ENCODE data around the gene BCL2L1. TPM values are rescaled to one million over a fixed set of nuclear protein-coding genes. Genes with fewer than 3 reads are reported as not detected.

BCL2L1 gene
- total RNA-seq (38.1 TPM), polyA plus RNA-seq (10 to 100 TPM; 15.5 to 19.6 (median 17.3) TPM)

DNA sequence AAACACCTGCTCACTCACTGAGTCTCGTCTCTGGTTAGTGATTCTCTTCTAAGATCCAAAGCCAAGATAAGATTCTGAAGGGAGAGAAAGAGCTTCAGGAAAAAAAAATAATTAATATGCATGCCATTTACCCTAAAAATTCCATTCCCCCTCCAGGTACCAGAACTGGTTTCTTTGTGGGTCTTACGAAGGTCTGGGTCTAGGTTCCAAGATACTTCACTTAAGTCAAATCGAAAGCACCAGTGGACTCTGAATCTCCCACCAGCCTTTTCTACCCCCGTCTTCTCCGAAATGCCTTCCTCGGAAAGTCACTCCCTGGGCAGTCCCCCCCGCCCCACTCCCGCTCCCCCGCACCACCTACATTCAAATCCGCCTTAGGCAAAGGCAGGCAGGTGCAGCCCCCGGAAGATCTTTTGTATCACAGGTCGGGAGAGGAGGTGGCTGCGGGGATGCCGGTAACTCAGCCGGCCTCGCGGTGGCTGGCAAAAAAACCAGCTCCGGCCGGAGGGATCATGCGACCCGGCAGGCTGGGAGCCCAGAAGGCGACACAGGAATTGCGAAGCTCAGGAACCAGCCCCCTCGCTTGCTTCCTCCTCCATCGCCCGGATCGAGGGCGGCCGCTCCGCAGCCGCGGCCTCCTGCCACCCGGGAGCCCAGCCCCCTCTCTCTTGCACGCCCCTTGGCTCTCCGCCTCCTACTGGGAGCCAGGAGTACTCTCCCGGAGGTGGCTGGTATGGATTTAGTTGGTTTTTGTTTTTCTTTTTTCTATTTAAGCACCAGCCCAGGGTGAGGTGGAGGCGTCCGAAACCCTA is at the start of gene BCL2L1:
Gene BCL2L1, minus strand, starts transcription at position 612 of the 812 bp plus-strand sequence. CDS start 650 bp downstream, outside the sequence.
- Histone ChIP-seq H3K27me3 (ENCODE audit: control insufficient read depth, insufficient read depth, low read length) (no peaks in the 10 kb centered on the region), H3K4me1 (ENCODE audit: control insufficient read depth, insufficient read depth, low read length, poor library complexity, severe bottlenecking) (peaks cover 53% of the 10 kb centered on the region), H3K27ac (ENCODE audit: insufficient read depth, low read length, poor library complexity, severe bottlenecking) (peak within 1 kb of the TSS; percentile 95), H3K36me3 (ENCODE audit: control insufficient read depth, insufficient read depth, low read length) (no peaks in the 10 kb centered on the region), H3K4me3 (ENCODE audit: low read depth, low read length) (peak within 1 kb of the TSS; percentile 96), H3K9me3 (ENCODE audit: control insufficient read depth in 2 of 2, low read length in 2 of 2) (no peaks in the 10 kb centered on the region)
- DNase-seq (peak; percentile 54 to 92 (median 60)), ATAC-seq (ENCODE audit: low read depth in 2 of 2) (peak in 1 of 2 donors; percentile 11)
- peak within 1 kb of the TSS; percentile 88 to 97 (median 93) for H3K27ac Mint-ChIP-seq
- peaks cover 16 to 49% (median 33%) of the 10 kb centered on the region in 4 donors for H3K4me1 Mint-ChIP-seq
- H3K9me3 Mint-ChIP-seq, result no peaks in the 10 kb centered on the region
- H3K36me3 Mint-ChIP-seq, result peaks cover 13% of the 10 kb centered on the region
- no peaks in the 10 kb centered on the region for H3K27me3 Mint-ChIP-seq
- H3K4me3 Mint-ChIP-seq, result peak within 1 kb of the TSS; percentile 79 to 97 (median 96)

DNA sequence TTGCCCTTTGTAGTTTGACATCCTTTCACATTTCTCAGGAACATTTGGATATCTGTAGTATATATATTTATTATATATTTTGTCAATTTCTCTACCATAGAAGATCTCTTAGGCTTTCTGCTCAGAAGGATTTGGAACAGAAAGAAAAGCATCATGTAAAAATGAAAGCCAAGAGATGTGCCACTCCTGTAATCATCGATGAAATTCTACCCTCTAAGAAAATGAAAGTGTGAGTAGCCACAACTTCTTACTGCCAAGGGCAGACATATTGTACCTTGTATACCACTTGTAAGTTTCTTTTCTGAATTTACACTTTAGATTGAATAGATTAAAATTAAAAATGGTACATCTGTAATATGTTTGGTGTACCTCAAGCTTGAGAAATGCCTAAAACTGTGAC is 47.6 kb upstream of the BCL2L1 start:
- peak overlapping the region; percentile 41 for H3K27ac ChIP-seq (ENCODE audit: insufficient read depth, low read length, poor library complexity, severe bottlenecking)
- H3K36me3 ChIP-seq (ENCODE audit: control insufficient read depth, insufficient read depth, low read length), result no peaks in the 10 kb centered on the region
- H3K36me3 Mint-ChIP-seq, result no peaks in the 10 kb centered on the region
- H3K9me3 Mint-ChIP-seq, result peaks cover 0 to 2% (median 0%) of the 10 kb centered on the region in 7 donors
- H3K4me1 Mint-ChIP-seq, result peaks cover 5 to 16% (median 11%) of the 10 kb centered on the region in 4 donors
- peaks cover 11% of the 10 kb centered on the region for H3K4me1 ChIP-seq (ENCODE audit: control insufficient read depth, insufficient read depth, low read length, poor library complexity, severe bottlenecking)
- H3K9me3 ChIP-seq (ENCODE audit: control insufficient read depth in 2 of 2, low read length in 2 of 2), result no peaks in the 10 kb centered on the region
- H3K4me3 Mint-ChIP-seq, result peak overlapping the region; percentile 28 to 89 (median 50)
- H3K27ac Mint-ChIP-seq, result peak overlapping the region; percentile 31 to 42 (median 38)
- H3K27me3 ChIP-seq (ENCODE audit: control insufficient read depth, insufficient read depth, low read length), result no peaks in the 10 kb centered on the region
- H3K4me3 ChIP-seq (ENCODE audit: low read depth, low read length), result peak overlapping the region; percentile 71
- peak; percentile 47 to 59 for ATAC-seq (ENCODE audit: low read depth in 2 of 2)
- H3K27me3 Mint-ChIP-seq, result no peaks in the 10 kb centered on the region
- DNase-seq, result peak in 2 of 3 donors; percentile 9 to 10

DNA sequence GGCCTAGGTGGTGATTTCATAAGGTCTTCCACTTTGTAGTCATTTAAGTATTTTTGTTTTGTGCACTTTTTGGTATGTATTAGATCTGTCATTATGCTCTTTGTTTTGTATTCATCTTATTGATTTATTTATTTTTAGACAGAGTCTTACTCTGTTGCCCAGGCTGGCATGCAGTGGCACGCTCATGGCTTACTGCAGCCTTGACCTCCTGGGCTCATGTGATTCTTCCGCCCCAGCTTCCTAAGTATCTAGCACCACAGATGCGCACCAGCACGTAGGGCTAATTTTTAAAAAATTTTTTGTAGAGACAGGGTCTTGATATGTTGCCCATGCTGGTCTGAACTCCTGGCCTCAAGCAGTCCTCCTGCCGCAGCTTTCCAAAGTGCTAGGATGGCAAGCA is 47.0 kb upstream of the BCL2L1 start:
- no peaks in the 10 kb centered on the region for H3K36me3 Mint-ChIP-seq
- ATAC-seq (ENCODE audit: low read depth in 2 of 2), result no peak

DNA sequence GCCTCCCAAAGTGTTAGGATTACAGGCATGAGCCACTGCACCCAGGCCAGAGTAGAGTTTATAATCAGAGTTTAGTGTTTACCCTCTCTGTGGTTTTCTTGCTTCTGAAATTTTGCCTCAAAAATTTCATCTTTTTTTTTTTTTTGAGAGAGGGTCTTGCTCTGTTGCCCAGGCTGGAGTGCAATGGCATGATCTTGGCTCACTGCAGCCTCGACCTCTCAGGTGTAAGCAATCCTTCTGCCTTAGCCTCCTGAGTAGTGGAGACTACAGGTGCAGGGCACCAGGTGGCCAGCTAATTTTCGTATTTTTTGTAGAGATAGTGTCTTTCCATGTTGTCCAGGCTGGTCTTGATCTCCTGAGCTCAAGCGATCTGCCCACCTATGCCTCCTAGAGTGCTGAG is 45.1 kb upstream of the BCL2L1 start:
- no peak for ATAC-seq (ENCODE audit: low read depth in 2 of 2)
- H3K36me3 Mint-ChIP-seq, result no peaks in the 10 kb centered on the region
- no peaks in the 10 kb centered on the region for H3K27me3 Mint-ChIP-seq
- no peak for DNase-seq
- Histone ChIP-seq H3K4me1 (ENCODE audit: control insufficient read depth, insufficient read depth, low read length, poor library complexity, severe bottlenecking) (peaks cover 11% of the 10 kb centered on the region), H3K27ac (ENCODE audit: insufficient read depth, low read length, poor library complexity, severe bottlenecking) (no peak overlapping the region), H3K4me3 (ENCODE audit: low read depth, low read length) (no peak overlapping the region), H3K36me3 (ENCODE audit: control insufficient read depth, insufficient read depth, low read length) (no peaks in the 10 kb centered on the region), H3K9me3 (ENCODE audit: control insufficient read depth in 2 of 2, low read length in 2 of 2) (no peaks in the 10 kb centered on the region), H3K27me3 (ENCODE audit: control insufficient read depth, insufficient read depth, low read length) (no peaks in the 10 kb centered on the region)
- H3K9me3 Mint-ChIP-seq, result peaks cover 0 to 2% (median 0%) of the 10 kb centered on the region in 7 donors
- H3K27ac Mint-ChIP-seq, result no peak overlapping the region
- H3K4me3 Mint-ChIP-seq, result no peak overlapping the region
- peaks cover 8 to 18% (median 13%) of the 10 kb centered on the region in 4 donors for H3K4me1 Mint-ChIP-seq

More for the DNA sequence above, 47.0 kb upstream of the BCL2L1 start:
- Histone ChIP-seq H3K4me1 (ENCODE audit: control insufficient read depth, insufficient read depth, low read length, poor library complexity, severe bottlenecking) (peaks cover 11% of the 10 kb centered on the region), H3K4me3 (ENCODE audit: low read depth, low read length) (peak overlapping the region; percentile 71), H3K27ac (ENCODE audit: insufficient read depth, low read length, poor library complexity, severe bottlenecking) (peak overlapping the region; percentile 41), H3K9me3 (ENCODE audit: control insufficient read depth in 2 of 2, low read length in 2 of 2) (no peaks in the 10 kb centered on the region), H3K36me3 (ENCODE audit: control insufficient read depth, insufficient read depth, low read length) (no peaks in the 10 kb centered on the region), H3K27me3 (ENCODE audit: control insufficient read depth, insufficient read depth, low read length) (no peaks in the 10 kb centered on the region)
- Mint-ChIP-seq H3K4me3 (peak overlapping the region in 2 of 4 donors; percentile 49 to 65), H3K4me1 (peaks cover 8 to 18% (median 11%) of the 10 kb centered on the region in 4 donors), H3K27me3 (no peaks in the 10 kb centered on the region), H3K9me3 (peaks cover 0 to 2% (median 0%) of the 10 kb centered on the region in 7 donors), H3K27ac (peak overlapping the region; percentile 31 to 86 (median 42))
- no peak for DNase-seq

DNA sequence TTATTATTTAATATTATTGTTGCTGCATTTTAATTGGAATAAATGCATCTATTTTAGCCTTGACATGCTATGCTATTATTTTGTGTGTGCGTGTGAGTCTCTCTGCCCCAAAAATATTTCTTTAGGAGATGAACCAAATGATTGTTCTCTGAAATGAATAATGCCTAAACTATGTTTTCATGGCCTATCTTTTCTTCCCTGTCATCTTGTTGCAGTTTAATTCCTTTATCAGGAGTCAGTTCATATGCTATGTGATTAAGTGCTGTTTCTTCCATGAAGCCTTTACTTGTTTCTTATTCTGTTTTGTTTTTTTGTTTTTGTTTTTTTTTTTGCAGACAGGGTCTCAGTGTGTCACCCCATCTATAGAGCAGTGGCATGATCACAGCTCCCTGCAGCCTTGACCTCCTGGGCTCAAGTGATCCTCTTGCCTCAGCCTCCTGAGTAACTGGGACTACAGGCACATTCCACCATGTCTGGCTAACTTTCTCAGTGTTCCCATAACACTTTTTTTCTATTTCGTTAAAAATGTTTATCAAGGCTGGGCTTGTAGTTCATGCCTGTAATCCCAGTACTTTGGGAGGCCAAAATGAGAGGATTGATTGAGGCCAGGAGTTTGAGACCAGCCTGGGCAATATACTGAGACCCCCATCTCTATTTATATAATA is 42.1 kb upstream of the BCL2L1 start:
- Mint-ChIP-seq H3K4me1 (peaks cover 4 to 19% (median 14%) of the 10 kb centered on the region in 4 donors), H3K36me3 (no peaks in the 10 kb centered on the region), H3K27ac (no peak overlapping the region), H3K4me3 (no peak overlapping the region), H3K9me3 (peaks cover 0 to 2% (median 0%) of the 10 kb centered on the region in 7 donors), H3K27me3 (no peaks in the 10 kb centered on the region)
- ATAC-seq (ENCODE audit: low read depth in 2 of 2), result no peak
- H3K9me3 ChIP-seq (ENCODE audit: control insufficient read depth in 2 of 2, low read length in 2 of 2), result no peaks in the 10 kb centered on the region
- peaks cover 3% of the 10 kb centered on the region for H3K4me1 ChIP-seq (ENCODE audit: control insufficient read depth, insufficient read depth, low read length, poor library complexity, severe bottlenecking)
- no peak overlapping the region for H3K4me3 ChIP-seq (ENCODE audit: low read depth, low read length)
- H3K27me3 ChIP-seq (ENCODE audit: control insufficient read depth, insufficient read depth, low read length), result no peaks in the 10 kb centered on the region
- H3K36me3 ChIP-seq (ENCODE audit: control insufficient read depth, insufficient read depth, low read length), result no peaks in the 10 kb centered on the region
- no peak for DNase-seq
- no peak overlapping the region for H3K27ac ChIP-seq (ENCODE audit: insufficient read depth, low read length, poor library complexity, severe bottlenecking)

DNA sequence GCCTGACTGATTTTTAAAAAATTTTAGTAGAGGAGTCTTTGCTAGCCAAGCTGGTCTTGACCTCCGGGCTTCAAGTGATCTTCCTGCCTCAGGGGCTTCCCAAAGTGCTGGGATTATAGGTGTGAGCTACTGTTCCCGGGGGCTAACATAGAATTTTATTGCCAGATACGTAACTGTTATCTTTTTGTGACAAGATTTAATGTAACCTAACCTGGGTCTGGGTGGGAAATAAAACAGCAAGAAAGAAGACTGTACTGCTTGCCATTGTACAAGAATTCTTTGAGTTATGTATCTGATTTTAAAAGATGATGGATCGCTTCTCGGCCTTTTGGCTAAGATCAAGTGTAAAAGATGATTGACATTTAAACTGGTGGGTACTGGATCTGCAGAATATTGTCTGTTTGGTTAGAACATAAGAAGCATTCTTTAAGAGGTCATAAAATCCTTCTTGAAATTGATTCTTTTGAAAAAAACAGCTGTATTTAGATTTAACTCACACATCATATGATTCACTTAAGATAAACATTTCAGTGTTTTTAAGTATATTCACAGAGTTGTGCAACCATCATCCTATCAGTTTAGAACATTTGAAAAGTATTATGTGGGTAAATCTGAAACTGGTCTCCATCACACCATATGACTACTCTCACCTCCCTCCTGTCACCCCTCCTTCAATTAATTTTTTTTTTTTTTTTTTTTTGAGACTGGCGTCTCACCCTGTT is 38.0 kb upstream of the BCL2L1 start:
- H3K27ac Mint-ChIP-seq, result peak overlapping the region in 1 of 3 donors; percentile 46
- H3K4me3 Mint-ChIP-seq, result no peak overlapping the region
- no peaks in the 10 kb centered on the region for H3K36me3 ChIP-seq (ENCODE audit: control insufficient read depth, insufficient read depth, low read length)
- H3K4me1 ChIP-seq (ENCODE audit: control insufficient read depth, insufficient read depth, low read length, poor library complexity, severe bottlenecking), result no peaks in the 10 kb centered on the region
- H3K9me3 Mint-ChIP-seq, result peaks cover 0 to 2% (median 0%) of the 10 kb centered on the region in 7 donors
- no peaks in the 10 kb centered on the region for H3K27me3 Mint-ChIP-seq
- H3K27me3 ChIP-seq (ENCODE audit: control insufficient read depth, insufficient read depth, low read length), result no peaks in the 10 kb centered on the region
- no peak overlapping the region for H3K4me3 ChIP-seq (ENCODE audit: low read depth, low read length)
- H3K9me3 ChIP-seq (ENCODE audit: control insufficient read depth in 2 of 2, low read length in 2 of 2), result no peaks in the 10 kb centered on the region
- ATAC-seq (ENCODE audit: low read depth in 2 of 2) (no peak), DNase-seq (peak in 1 of 3 donors; percentile 16)
- H3K4me1 Mint-ChIP-seq, result peaks cover 9 to 41% (median 24%) of the 10 kb centered on the region in 4 donors
- H3K27ac ChIP-seq (ENCODE audit: insufficient read depth, low read length, poor library complexity, severe bottlenecking), result no peak overlapping the region
- no peaks in the 10 kb centered on the region for H3K36me3 Mint-ChIP-seq

DNA sequence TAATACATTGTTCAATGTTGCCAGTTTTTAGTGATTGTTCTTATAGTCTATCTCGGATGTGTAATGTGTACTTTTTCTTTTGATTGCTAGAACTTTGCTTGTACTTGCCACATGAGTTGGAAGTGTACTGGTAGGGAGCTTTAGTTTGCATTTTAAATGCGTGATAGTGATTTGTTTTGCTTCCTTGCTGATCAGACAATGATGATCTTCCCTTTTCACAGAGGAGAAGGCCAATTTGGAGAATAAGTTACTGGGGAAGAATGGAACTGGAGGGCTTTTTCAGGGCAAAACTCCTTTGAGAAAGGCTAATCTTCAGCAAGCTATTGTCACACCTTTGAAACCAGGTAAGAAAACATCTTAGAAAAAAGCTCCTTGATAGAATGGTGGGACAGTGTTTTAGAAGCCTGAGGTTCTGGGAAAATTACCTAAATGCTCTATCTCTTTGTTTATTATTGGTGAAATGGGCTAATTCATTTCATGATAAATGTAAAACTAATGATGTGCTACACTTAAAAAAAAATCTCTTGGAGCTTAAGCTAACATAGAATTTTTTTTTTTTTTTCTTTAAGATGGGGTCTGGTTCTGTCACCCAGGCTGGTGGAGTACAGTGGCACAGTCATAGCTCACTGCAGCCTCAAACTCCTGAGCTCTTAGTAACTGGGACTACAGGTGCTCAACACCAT is 37.3 kb upstream of the BCL2L1 start:
- Histone ChIP-seq H3K36me3 (ENCODE audit: control insufficient read depth, insufficient read depth, low read length) (no peaks in the 10 kb centered on the region), H3K9me3 (ENCODE audit: control insufficient read depth in 2 of 2, low read length in 2 of 2) (no peaks in the 10 kb centered on the region), H3K27me3 (ENCODE audit: control insufficient read depth, insufficient read depth, low read length) (no peaks in the 10 kb centered on the region), H3K4me3 (ENCODE audit: low read depth, low read length) (no peak overlapping the region), H3K27ac (ENCODE audit: insufficient read depth, low read length, poor library complexity, severe bottlenecking) (no peak overlapping the region), H3K4me1 (ENCODE audit: control insufficient read depth, insufficient read depth, low read length, poor library complexity, severe bottlenecking) (no peaks in the 10 kb centered on the region)
- DNase-seq, result no peak
- Mint-ChIP-seq H3K4me3 (no peak overlapping the region), H3K27ac (peak overlapping the region in 1 of 3 donors; percentile 28), H3K27me3 (no peaks in the 10 kb centered on the region), H3K4me1 (peaks cover 9 to 35% (median 19%) of the 10 kb centered on the region in 4 donors), H3K36me3 (no peaks in the 10 kb centered on the region), H3K9me3 (peaks cover 0 to 1% (median 0%) of the 10 kb centered on the region in 7 donors)
- ATAC-seq (ENCODE audit: low read depth in 2 of 2), result no peak
